Gastroesophageal sphincter (tissue), 4 donors: Measurements from ENCODE around the gene KATNAL1. TPM values are rescaled to one million over a fixed set of nuclear protein-coding genes. Genes with fewer than 3 reads are reported as not detected.

ENCODE experiments used
- ATAC-seq: fragments of 150-250 bp; one replicate; pipeline ENCODE4 v1.9.1; 2016; ENCODE audit warnings: mild to moderate bottlenecking, moderate library complexity
- H3K27ac ChIP-seq, 4 donors: fragments of 200-600 bp; sonication (generic) in 3 of 4; 1 replicate in 3 of 4; 2 replicates in 1 of 4; pipeline ENCODE4 v1.5.1; 2016 to 2019
- H3K27me3 ChIP-seq: fragments of 200-600 bp; sonication (generic); one replicate; pipeline ENCODE4 v1.5.1; 2019
- H3K36me3 ChIP-seq, 2 donors: fragments of 200-600 bp; sonication (generic); one replicate each; pipeline ENCODE4 v1.5.1; 2019; ENCODE audit warnings: control low read depth in 1 of 2
- H3K4me1 ChIP-seq, 3 donors: fragments of 200-600 bp; sonication (generic); 1 replicate in 2 of 3; 2 replicates in 1 of 3; pipeline ENCODE4 v1.5.1; 2016 to 2019; ENCODE audit warnings: control low read depth in 2 of 3
- H3K4me3 ChIP-seq, 2 donors: fragments of 200-600 bp; sonication (generic); one replicate each; pipeline ENCODE4 v1.5.1; 2019; ENCODE audit warnings: mild to moderate bottlenecking in 1 of 2, moderate library complexity in 1 of 2
- H3K9me3 ChIP-seq, 3 donors: fragments of 200-600 bp; sonication (generic); one replicate each; pipeline ENCODE4 v1.5.1; 2017 to 2019; ENCODE audit warnings: control low read depth in 2 of 3
- EP300 ChIP-seq: sonication (generic); formaldehyde crosslinking; IDR thresholded peaks from one replicate; pipeline ENCODE4 v1.6.1; 2017; ENCODE audit warnings: antibody characterized with exemption, mild to moderate bottlenecking
- POLR2A ChIP-seq, 2 donors: fragments of 450-650 bp; IDR thresholded peaks; one replicate each; pipeline ENCODE4 v1.6.1; 2017; ENCODE audit warnings: antibody characterized with exemption in 2 of 2, mild to moderate bottlenecking in 2 of 2, moderate library complexity in 1 of 2
- POLR2AphosphoS5 ChIP-seq: sonication (generic); formaldehyde crosslinking; IDR thresholded peaks from one replicate; pipeline ENCODE4 v1.6.1; 2017; ENCODE audit warnings: antibody characterized with exemption
- WGBS, 2 donors: methylation state at CpG; one replicate each; pipeline ENCODE4 v1.1.5; 2018; ENCODE audit warnings: low coverage in 1 of 2; 5-methylcytosine and 5-hydroxymethylcytosine counted together
- total RNA-seq, 4 donors: library from RNA; depleted of rRNA; stranded (reverse); fragments of >200 nt; gene quantifications; one replicate each; pipeline ENCODE4 v1.1.0, GENCODE V29; 2016
- TF ChIP-seq, protein P1 (sequence below), 4 experiments: fragments of 200-600 bp in 2 of 4; fragments of 450-650 bp in 2 of 4; sonication (generic) in 1 of 4; IDR thresholded peaks; one replicate each; pipeline ENCODE4 v1.5.1; 2017 to 2019; ENCODE audit warnings: antibody characterized with exemption in 4 of 4, mild to moderate bottlenecking in 2 of 4, moderate library complexity in 2 of 4

Gene KATNAL1
- total RNA-seq, 4 donors from 2014 or later: 29.5 to 55.0 (median 42.9) TPM

DNA sequence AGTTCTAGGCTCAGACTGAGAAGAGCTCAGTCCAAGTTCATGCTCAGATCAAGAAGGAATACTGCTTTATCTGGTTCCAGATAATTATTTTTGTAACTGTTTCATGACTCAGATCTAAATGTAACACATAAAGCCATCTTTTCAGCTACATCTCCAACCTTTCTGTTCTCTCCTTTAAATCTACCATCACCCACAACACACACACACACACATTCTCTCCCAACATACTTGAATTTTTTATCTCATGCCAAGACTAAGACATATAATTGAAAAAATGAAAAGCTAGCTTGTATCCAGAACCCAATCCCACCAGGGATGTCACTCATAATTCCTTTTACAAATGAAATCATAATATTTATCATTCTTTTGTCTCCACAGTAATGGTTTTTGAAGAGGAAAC lies 7.6 kb downstream of the KATNAL1 start:
- no peak for TF ChIP-seq POLR2AphosphoS5
- TF ChIP-seq, protein P1, sequence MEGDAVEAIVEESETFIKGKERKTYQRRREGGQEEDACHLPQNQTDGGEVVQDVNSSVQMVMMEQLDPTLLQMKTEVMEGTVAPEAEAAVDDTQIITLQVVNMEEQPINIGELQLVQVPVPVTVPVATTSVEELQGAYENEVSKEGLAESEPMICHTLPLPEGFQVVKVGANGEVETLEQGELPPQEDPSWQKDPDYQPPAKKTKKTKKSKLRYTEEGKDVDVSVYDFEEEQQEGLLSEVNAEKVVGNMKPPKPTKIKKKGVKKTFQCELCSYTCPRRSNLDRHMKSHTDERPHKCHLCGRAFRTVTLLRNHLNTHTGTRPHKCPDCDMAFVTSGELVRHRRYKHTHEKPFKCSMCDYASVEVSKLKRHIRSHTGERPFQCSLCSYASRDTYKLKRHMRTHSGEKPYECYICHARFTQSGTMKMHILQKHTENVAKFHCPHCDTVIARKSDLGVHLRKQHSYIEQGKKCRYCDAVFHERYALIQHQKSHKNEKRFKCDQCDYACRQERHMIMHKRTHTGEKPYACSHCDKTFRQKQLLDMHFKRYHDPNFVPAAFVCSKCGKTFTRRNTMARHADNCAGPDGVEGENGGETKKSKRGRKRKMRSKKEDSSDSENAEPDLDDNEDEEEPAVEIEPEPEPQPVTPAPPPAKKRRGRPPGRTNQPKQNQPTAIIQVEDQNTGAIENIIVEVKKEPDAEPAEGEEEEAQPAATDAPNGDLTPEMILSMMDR (IDR thresholded peaks at IDR 0.05): no peak
- TF ChIP-seq EP300: no peak
- no peak for TF ChIP-seq POLR2A (IDR thresholded peaks at IDR 0.05)
- Histone ChIP-seq H3K4me1 (peaks cover 0 to 58% (median 9%) of the 10 kb centered on the region in 3 donors), H3K9me3 (no peaks in the 10 kb centered on the region), H3K27ac (no peak overlapping the region), H3K27me3 (no peaks in the 10 kb centered on the region), H3K4me3 (no peak overlapping the region), H3K36me3 (peaks cover 0 to 6% of the 10 kb centered on the region in 2 donors)
- no peak for ATAC-seq

DNA sequence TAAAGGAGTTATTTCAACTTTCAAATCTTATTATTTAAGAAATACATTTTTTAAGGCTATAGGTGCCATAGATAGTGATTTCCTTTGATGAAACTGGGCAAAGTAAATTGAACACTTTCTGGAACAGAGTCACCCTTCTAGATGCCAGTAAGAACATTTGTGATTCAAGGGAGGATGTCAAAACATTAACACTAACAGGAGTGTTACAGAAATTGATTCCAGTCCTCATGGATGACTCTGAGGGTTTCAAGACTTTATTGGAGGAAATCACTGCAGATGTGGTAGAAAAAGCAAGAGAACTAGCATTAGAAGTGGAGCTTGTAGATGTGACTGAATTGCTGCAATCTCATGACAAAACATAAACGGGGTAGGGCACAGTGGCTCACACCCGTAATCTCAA lies 12.2 kb downstream of the KATNAL1 start:
- H3K4me1 ChIP-seq: peaks cover 0 to 33% (median 0%) of the 10 kb centered on the region in 3 donors
- H3K27me3 ChIP-seq: no peaks in the 10 kb centered on the region
- H3K36me3 ChIP-seq: peaks cover 0 to 6% of the 10 kb centered on the region in 2 donors
- no peak for ATAC-seq
- 100% methylated on average over 1 to 2 of the region's 2 CpGs for WGBS, 2 donors
- no peaks in the 10 kb centered on the region for H3K9me3 ChIP-seq
- no peak overlapping the region for H3K4me3 ChIP-seq
- TF ChIP-seq, protein P1 (IDR thresholded peaks at IDR 0.05): no peak
- TF ChIP-seq EP300: no peak
- TF ChIP-seq POLR2A (IDR thresholded peaks at IDR 0.05): no peak
- TF ChIP-seq POLR2AphosphoS5: no peak
- H3K27ac ChIP-seq: no peak overlapping the region

GRCh38 chr13:30294004-30294403 lies 13.3 kb downstream of the KATNAL1 start:
- H3K27me3 ChIP-seq: no peaks in the 10 kb centered on the region
- H3K9me3 ChIP-seq: no peaks in the 10 kb centered on the region
- H3K27ac ChIP-seq: no peak overlapping the region
- no peak for ATAC-seq
- peaks cover 0 to 6% of the 10 kb centered on the region in 2 donors for H3K36me3 ChIP-seq
- WGBS, 2 donors: 38 to 59% methylated on average over 3 of the region's 3 CpGs
- TF ChIP-seq, protein P1 (IDR thresholded peaks at IDR 0.05): no peak
- TF ChIP-seq POLR2AphosphoS5 (no peak), EP300 (no peak), POLR2A (IDR thresholded peaks at IDR 0.05) (no peak)
- H3K4me3 ChIP-seq: no peak overlapping the region
- H3K4me1 ChIP-seq: peaks cover 0 to 36% (median 8%) of the 10 kb centered on the region in 3 donors

GRCh38 chr13:30292325-30292724 lies 15.0 kb downstream of the KATNAL1 start:
- peaks cover 0 to 6% of the 10 kb centered on the region in 2 donors for H3K36me3 ChIP-seq
- no peak for ATAC-seq
- peaks cover 0 to 49% (median 8%) of the 10 kb centered on the region in 3 donors for H3K4me1 ChIP-seq
- no peaks in the 10 kb centered on the region for H3K27me3 ChIP-seq
- TF ChIP-seq POLR2A (IDR thresholded peaks at IDR 0.05) (no peak), POLR2AphosphoS5 (no peak), EP300 (no peak)
- TF ChIP-seq, protein P1 (IDR thresholded peaks at IDR 0.05): no peak
- H3K9me3 ChIP-seq: no peaks in the 10 kb centered on the region
- H3K27ac ChIP-seq: no peak overlapping the region
- no peak overlapping the region for H3K4me3 ChIP-seq

DNA sequence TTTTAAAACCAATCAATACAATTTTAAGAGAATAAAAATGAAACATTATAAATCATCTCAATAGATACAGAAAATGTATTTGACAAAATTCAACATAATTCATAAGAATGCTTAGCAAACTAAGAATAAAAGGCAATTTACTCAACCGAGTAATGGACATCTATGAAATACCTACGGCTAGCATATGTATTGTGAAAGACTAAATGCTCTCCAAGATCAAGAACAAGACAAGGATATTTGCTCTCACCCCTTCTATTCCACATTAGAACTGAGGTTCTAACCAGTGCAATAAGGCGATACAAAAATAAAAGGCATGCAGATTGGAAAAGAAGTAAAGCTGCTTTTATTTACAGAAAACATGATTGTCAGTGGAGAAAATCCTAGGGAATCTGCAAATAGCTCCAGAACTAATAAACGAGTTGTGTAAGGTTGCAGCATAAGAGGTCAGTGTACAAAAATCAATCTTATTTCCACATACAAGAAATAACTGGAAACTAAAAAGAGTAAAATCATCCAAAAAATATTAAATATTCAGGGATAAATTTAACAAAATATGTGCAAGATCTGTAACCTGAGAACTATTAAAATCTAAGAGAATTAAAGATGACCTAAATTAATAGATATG lies 16.4 kb downstream of the KATNAL1 start:
- H3K4me1 ChIP-seq: peaks cover 0 to 54% (median 8%) of the 10 kb centered on the region in 3 donors
- 74 to 79% methylated on average over 4 of the region's 4 CpGs for WGBS, 2 donors
- no peaks in the 10 kb centered on the region for H3K9me3 ChIP-seq
- no peaks in the 10 kb centered on the region for H3K36me3 ChIP-seq
- no peaks in the 10 kb centered on the region for H3K27me3 ChIP-seq
- TF ChIP-seq EP300: no peak
- ATAC-seq: no peak
- H3K4me3 ChIP-seq: no peak overlapping the region
- no peak overlapping the region for H3K27ac ChIP-seq
